Fibroblast of skin of right biceps (primary cell): ENCODE measurements around the gene TSPAN4.

Experiments
- DNase-seq: peaks from one replicate; pipeline ENCODE4 v3.0.0-alpha.2; 2013

TSPAN4 gene

GRCh38 chr11:914747-915501 lies 72.3 kb downstream of the TSPAN4 start:
- no peak for DNase-seq
